ENCODE data around the gene TET3. TPM values are rescaled to one million over a fixed set of nuclear protein-coding genes. Genes with fewer than 3 reads are reported as not detected.

Gene TET3
- total and polyA plus RNA-seq, 2 donors (not counting 1 experiment from before 2014, with no cell fraction given) = 2.1 to 3.1 TPM

DNA sequence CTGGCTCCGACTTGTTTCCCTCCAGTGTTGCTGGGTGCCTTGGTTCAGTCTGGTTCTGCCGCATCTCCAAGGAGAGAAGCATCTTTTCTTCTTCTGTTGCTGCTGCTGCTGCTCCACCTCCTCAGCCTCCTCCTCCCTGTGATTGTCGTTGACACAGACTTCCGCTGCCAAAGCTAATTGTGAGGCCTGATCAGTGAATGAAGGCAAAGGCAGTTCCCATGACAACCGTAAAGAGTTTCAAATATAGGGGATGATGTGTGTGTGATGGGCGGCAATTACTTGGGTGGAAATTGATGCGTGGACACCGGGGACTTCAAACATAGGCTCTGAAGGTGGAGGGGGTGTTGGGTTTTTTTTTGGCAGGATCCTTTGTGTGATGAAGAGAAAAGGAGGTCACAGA lies 13.7 kb downstream of the TET3 start:
- H3K9me3 ChIP-seq (ENCODE audit: control insufficient read depth, insufficient read depth, low read depth, low read length) = no peaks in the 10 kb centered on the region
- no peaks in the 10 kb centered on the region for H3K27me3 ChIP-seq (ENCODE audit: control insufficient read depth, insufficient read depth, low read length)
- no peak overlapping the region for H3K4me3 ChIP-seq (replicated peaks in 1 of 4; ENCODE audit: control extremely low read depth in 1 of 4, insufficient read depth in 1 of 4, low read depth in 3 of 4, low read length in 4 of 4)
- no peak overlapping the region for H3K4me2 ChIP-seq (ENCODE audit: extremely low read depth, insufficient read depth, low read length)
- no peaks in the 10 kb centered on the region for H4K20me1 ChIP-seq (ENCODE audit: control insufficient read depth, extremely low read depth, insufficient read depth, low read length)
- H3K79me2 ChIP-seq (ENCODE audit: control insufficient read depth, insufficient read depth, low read length) = no peaks in the 10 kb centered on the region
- TF ChIP-seq EZH2 (IDR thresholded peaks at IDR 0.05; ENCODE audit: low read length, missing control alignments) = no peak
- no peak for TF ChIP-seq CTCF (conservative IDR thresholded peaks at IDR 0.05 in 1 of 2, IDR thresholded peaks at IDR 0.05 in 1 of 2; ENCODE audit: low read depth in 1 of 2, low read length in 2 of 2)
- no peak for DNase-seq (ENCODE audit: low read depth in 2 of 2)
- H3K36me3 ChIP-seq (ENCODE audit: control insufficient read depth, insufficient read depth, low read length) = no peaks in the 10 kb centered on the region
- H2AFZ ChIP-seq (ENCODE audit: low read length) = no peak overlapping the region
- no peak overlapping the region for H3K27ac ChIP-seq (ENCODE audit: insufficient read depth, low read length)
- H3K4me1 ChIP-seq (ENCODE audit: control insufficient read depth, extremely low read depth, insufficient read depth, low read length) = peaks cover 13% of the 10 kb centered on the region
- no peak overlapping the region for H3K9ac ChIP-seq (ENCODE audit: insufficient read depth, low read length)

GRCh38 chr2:73998933-73999332 lies 14.2 kb downstream of the TET3 start:
- Histone ChIP-seq H3K27me3 (ENCODE audit: control insufficient read depth, insufficient read depth, low read length) (no peaks in the 10 kb centered on the region), H4K20me1 (ENCODE audit: control insufficient read depth, extremely low read depth, insufficient read depth, low read length) (no peaks in the 10 kb centered on the region), H3K27ac (ENCODE audit: insufficient read depth, low read length) (no peak overlapping the region), H3K79me2 (ENCODE audit: control insufficient read depth, insufficient read depth, low read length) (no peaks in the 10 kb centered on the region), H3K9me3 (ENCODE audit: control insufficient read depth, insufficient read depth, low read depth, low read length) (no peaks in the 10 kb centered on the region), H3K36me3 (ENCODE audit: control insufficient read depth, insufficient read depth, low read length) (no peaks in the 10 kb centered on the region), H3K4me2 (ENCODE audit: extremely low read depth, insufficient read depth, low read length) (no peak overlapping the region), H2AFZ (ENCODE audit: low read length) (no peak overlapping the region), H3K4me1 (ENCODE audit: control insufficient read depth, extremely low read depth, insufficient read depth, low read length) (peaks cover 13% of the 10 kb centered on the region), H3K4me3 (replicated peaks in 1 of 4; ENCODE audit: control extremely low read depth in 1 of 4, insufficient read depth in 1 of 4, low read depth in 3 of 4, low read length in 4 of 4) (no peak overlapping the region), H3K9ac (ENCODE audit: insufficient read depth, low read length) (no peak overlapping the region)
- TF ChIP-seq EZH2 (IDR thresholded peaks at IDR 0.05; ENCODE audit: low read length, missing control alignments) = no peak
- no peak for TF ChIP-seq CTCF (conservative IDR thresholded peaks at IDR 0.05 in 1 of 2, IDR thresholded peaks at IDR 0.05 in 1 of 2; ENCODE audit: low read depth in 1 of 2, low read length in 2 of 2)
- DNase-seq (ENCODE audit: low read depth in 2 of 2) = no peak

DNA sequence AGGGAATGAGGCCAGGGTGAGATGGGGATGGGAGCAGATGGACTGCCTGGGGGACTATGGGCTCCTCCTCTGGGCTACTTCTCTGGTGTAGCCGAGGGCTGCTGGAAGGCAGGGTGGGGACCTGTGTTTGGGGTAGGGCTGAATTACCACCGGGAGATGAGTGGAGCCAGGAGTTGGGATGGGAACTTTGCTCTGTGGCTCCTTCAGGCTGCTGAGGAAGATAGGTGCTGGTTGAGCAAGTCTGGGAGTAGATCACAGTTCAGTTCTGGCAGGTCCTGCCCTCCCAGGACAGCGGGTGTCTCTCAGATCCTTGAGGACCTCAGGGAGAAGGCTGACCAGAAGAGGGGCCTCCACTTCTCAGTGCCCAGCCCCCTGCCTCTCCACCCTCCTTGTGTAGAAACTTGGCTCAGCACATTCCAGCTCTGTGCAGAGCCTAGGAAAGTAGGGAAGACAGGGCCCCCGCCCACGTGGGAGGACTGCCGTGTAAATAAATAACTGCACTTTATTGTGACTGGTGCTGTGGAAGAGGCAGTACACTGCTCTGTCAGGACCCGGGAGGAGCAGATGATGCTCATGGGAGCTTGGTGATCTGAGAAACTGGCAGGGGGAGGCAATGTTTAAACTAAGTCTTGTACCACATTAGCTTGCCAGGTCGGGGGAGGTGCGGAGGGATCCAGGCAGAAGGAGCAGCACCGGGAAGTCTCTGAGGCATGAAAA lies 15.3 kb downstream of the TET3 start:
- peak overlapping the region; percentile 15 for H3K4me2 ChIP-seq (ENCODE audit: extremely low read depth, insufficient read depth, low read length)
- TF ChIP-seq CTCF (conservative IDR thresholded peaks at IDR 0.05 in 1 of 2, IDR thresholded peaks at IDR 0.05 in 1 of 2; ENCODE audit: low read depth in 1 of 2, low read length in 2 of 2) (no peak), EZH2 (IDR thresholded peaks at IDR 0.05; ENCODE audit: low read length, missing control alignments) (no peak)
- H3K79me2 ChIP-seq (ENCODE audit: control insufficient read depth, insufficient read depth, low read length) = peaks cover 6% of the 10 kb centered on the region
- DNase-seq (ENCODE audit: low read depth in 2 of 2) = peak; percentile 44 to 62
- peaks cover 21% of the 10 kb centered on the region for H3K4me1 ChIP-seq (ENCODE audit: control insufficient read depth, extremely low read depth, insufficient read depth, low read length)
- H3K9me3 ChIP-seq (ENCODE audit: control insufficient read depth, insufficient read depth, low read depth, low read length) = no peaks in the 10 kb centered on the region
- no peak overlapping the region for H3K27ac ChIP-seq (ENCODE audit: insufficient read depth, low read length)
- H3K9ac ChIP-seq (ENCODE audit: insufficient read depth, low read length) = no peak overlapping the region
- H3K4me3 ChIP-seq (replicated peaks in 1 of 4; ENCODE audit: control extremely low read depth in 1 of 4, insufficient read depth in 1 of 4, low read depth in 3 of 4, low read length in 4 of 4) = no peak overlapping the region
- no peaks in the 10 kb centered on the region for H3K36me3 ChIP-seq (ENCODE audit: control insufficient read depth, insufficient read depth, low read length)
- H3K27me3 ChIP-seq (ENCODE audit: control insufficient read depth, insufficient read depth, low read length) = no peaks in the 10 kb centered on the region
- H2AFZ ChIP-seq (ENCODE audit: low read length) = no peak overlapping the region
- H4K20me1 ChIP-seq (ENCODE audit: control insufficient read depth, extremely low read depth, insufficient read depth, low read length) = no peaks in the 10 kb centered on the region
